NK-92 treated with Interleukin-12 subunit alpha and Interleukin-12 subunit beta, amount 100 ng/mL, for 24 hours (cell line): ENCODE measurements around the gene PTPRM.

Source experiments
- DNase-seq: peaks from one replicate; lab custom pipeline; 2025; lab: John Stamatoyannopoulos, UW

Gene PTPRM

GRCh38 chr18:8117006-8117371 is 549.9 kb downstream of the PTPRM start:
- no peak for DNase-seq

DNA sequence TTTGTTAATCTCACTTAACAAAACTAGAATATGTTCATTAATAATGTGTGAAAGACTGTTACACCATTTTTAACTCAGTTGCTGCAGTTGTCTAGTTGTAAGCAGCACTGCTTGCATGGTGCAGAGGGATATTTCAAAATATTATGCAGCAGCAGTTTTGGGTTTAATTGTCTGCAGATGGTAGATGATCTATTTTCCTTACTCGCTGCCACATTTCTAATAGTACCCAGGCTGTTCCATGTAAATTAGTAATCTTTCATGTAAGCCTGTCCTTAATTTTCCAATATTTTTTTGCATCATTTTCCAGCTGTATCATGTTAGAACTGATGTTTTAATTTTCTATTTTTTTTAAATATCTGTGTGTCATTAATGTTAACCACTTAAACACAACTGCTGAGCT is 554.0 kb downstream of the PTPRM start:
- DNase-seq: no peak

- DNase-seq: no peak
These were observed 554.9 kb downstream of the PTPRM start for GRCh38 chr18:8121942-8122480.

- no peak for DNase-seq
These were observed 557.4 kb downstream of the PTPRM start for GRCh38 chr18:8124232-8125146.

DNA sequence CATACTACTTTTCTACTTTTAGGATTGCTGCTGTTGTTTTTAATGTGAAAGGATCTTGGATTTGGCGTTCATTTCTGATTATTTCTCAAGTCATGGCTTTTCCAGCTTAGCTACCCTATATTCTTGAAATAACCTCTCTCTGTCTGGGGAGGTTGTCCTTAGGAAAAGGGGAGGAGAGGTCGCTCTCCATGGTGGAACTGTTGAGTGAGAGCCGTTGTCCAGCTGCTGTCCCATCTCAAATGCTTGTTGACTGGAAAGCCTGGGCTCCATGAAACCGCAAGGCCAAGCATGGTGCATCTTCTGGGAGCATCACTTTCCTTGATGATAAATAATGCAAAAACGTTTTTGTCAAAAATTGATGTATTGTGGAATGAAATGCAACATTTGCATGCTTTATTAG is 563.0 kb downstream of the PTPRM start:
- no peak for DNase-seq

GRCh38 chr18:8133032-8133431 is 565.9 kb downstream of the PTPRM start:
- DNase-seq: no peak

DNA sequence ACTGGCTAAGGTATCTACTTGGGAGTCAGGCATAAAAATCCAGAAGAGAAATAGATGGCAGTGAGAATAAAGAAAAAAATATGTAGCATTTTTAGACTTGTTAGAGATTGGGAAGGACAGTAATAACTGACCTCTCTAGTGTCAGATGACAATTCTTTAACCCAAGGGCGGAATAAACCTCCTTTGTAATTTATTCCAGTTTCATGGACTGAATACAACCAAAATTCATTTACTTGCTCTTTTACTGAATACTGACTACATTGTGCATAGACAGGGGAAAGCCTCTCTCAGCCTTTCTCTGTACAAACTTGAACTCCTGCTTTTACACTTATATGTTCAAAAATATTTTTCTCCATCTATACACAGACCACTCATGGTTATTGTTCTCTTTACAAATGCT is 566.8 kb downstream of the PTPRM start:
- DNase-seq: no peak

DNA sequence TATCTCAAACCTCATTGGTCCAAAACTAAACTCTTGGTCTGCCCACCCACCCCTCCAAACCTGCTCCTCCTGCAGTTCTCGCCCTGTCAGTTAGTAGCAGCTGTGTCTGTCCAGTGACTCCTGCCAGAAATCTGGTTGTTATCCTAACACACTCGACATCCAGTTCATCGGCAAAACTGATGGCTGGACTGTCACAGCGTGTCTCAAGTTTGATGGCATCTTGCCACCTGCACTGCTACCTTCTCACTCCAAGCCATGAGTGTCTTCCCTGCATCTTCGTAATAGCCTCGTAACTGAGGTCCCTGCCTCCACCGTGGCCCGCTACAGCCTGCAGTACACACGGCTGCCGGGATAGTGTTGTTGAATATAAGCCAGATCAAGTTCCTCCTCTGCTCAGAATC is 572.0 kb downstream of the PTPRM start:
- no peak for DNase-seq

- no peak for DNase-seq
These were observed 572.8 kb downstream of the PTPRM start for GRCh38 chr18:8139891-8140406.

DNA sequence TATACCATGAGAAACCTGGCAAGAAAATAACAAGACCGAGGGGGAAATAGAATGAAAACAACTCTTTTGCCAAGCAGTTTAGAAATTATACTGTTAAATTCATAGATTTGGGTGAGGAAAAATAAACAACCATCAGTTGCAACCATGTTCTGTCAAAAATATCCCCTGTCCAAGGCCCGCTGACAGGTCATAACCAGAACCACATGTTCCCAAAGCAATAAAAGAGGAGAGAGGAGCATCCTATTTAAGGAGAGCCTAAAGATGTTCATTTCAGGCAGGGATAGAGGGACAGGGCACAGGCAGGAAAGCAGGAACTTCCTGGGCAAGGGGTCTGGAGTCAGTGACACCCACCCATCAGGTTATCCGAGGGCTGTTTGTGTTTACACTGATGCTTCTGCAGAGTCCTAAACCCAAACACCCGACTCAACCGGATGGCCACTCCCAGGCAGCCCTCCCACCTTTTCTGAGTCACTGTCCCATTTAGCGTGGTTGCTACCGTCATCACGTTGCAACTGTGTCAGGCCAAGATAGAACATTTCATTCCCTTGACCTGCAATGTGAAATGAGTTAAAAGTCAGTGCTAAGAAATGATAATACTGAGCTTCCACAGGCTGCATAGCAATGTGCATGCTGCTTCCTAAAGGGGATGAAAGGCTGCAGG is 573.9 kb downstream of the PTPRM start:
- no peak for DNase-seq

GRCh38 chr18:8142131-8142711 is 575.1 kb downstream of the PTPRM start:
- DNase-seq: no peak

DNA sequence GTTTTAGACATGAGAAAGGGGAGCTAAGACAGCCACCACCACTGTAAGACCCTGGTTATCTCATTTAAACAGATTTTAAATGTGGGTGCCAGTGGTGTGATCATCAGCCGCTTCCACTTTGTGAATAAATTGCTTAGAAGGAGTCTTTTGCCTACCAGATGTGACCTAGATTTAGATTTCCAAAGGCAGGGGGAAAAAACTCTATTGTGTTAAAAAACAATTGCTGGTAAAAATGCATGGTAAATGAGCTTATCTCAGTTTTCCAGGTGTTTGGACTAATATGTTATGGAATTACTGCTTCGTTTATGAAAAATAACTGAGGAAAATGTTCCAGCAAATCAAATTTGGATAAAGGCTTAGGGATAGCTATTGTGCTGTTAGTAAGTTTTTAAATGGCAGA is 575.8 kb downstream of the PTPRM start:
- DNase-seq: no peak

DNA sequence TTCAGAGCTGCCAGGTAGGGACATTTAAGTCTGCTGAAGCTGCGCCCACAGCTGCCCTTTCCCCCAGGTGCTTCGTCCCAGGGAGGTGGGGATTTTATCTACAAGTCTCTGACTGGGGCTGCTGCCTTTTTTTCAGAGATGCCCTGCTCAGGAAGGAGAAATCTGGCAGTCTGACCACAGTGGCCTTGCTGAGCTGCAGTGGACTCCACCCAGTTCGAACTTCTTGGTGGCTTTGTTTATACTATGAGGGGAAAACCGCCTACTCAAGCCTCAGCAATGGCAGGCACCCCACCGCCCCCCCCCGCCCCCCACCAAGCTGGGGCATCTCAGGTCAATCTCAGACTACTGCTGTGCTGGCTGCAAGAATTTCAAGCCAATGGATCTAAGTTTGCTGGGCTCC is 584.1 kb downstream of the PTPRM start:
- no peak for DNase-seq

- no peak for DNase-seq
These were observed 586.9 kb downstream of the PTPRM start for GRCh38 chr18:8153887-8154583.

DNA sequence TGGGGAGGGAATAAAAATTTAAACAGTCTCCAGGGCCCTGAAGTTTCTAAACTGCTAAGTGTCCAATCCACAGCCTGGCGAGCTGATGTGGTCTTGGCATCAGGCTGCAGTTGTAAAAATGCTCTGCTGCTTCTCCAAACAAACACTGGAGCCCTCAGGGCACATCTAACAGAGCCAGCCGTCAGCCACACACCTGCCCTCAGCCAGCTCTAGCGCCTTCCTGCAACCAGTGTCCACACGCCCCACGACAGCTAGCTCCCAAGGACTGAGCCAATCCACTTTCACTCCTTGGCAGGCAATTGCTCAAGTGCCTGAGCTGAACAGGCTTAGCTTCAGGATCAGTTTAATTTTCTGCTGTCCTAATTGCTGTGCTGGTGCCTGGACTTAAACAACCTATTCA is 595.7 kb downstream of the PTPRM start:
- no peak for DNase-seq

DNA sequence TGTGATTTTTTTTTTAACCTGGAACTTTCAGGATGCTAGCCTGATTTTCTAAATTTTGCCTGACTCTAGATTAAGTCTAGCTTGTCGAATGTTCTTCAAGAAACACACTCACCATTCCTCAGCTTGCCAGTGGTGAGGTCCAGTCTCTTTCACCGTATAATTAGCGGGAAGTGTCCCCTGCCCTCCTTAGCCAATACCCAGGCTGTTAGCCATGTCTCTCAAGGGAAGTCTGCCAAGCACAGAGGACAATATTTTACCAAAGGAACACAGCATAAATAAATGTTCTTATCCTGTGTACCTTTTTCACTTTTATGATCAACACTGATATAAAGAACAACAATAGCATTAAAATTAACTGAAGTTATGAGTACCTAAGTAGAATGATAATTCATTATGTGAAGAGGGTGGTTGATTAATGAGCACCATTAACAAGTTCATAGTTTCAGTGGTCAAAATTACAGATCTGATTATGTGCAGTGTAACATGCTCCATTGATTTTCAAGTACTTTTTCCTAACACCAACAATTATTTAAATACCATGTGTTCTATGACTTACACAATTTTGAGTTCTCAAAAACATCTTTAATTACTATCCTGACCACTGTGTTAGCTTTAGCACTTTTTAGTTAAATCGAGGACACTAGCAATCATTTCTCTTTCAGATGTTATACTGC is 596.3 kb downstream of the PTPRM start:
- DNase-seq: no peak

GRCh38 chr18:8165095-8165494 is 598.0 kb downstream of the PTPRM start:
- DNase-seq: no peak

- DNase-seq: no peak
These were observed 599.9 kb downstream of the PTPRM start for GRCh38 chr18:8167026-8167425.

DNA sequence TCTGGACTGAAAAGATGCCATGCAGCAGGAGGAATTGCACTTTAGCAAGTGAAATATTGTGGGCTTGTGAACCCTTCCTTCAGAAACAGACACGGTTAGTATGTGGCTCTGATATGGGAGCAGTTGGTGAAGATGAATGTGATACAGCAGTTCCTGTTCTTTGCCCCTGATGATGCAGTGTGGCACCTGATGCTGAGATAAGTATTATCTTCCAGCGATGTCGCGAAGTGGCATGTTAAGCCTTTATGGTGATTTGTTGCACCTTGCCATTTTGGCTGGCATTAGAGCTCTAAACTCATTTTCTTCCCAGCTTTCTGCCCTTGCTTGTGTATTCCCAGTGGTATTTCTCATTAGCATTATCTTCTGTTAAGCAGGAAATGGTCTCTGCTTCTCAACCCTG is 600.6 kb downstream of the PTPRM start:
- DNase-seq: no peak

DNA sequence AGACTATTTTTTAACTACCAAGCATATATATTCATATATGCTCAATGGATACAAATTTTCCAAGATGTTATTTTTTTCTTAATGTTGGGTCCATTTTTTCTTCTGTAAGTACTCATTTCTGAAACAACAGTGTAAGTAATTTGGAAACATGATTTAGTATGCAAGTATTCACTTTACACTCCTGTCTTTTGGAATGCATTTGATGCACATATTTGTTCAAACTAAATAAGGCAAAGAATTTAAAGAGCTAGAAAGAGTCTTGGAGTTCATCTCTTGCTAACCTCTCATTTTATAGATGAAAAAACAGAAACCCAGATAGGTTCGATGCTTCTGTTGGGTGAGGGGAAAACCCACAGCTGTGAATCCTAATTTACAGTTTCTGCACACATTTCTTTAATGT is 602.6 kb downstream of the PTPRM start:
- DNase-seq: no peak

GRCh38 chr18:8174771-8175170 is 607.7 kb downstream of the PTPRM start:
- DNase-seq: no peak
